CD14-positive monocyte (primary cell): ENCODE results near the gene LRRC42. TPM values are rescaled to one million over a fixed set of nuclear protein-coding genes. Genes with fewer than 3 reads are reported as not detected.

ENCODE experiments used
- DNase-seq, 3 donors: peaks; one replicate each; pipeline ENCODE4 v3.0.0-alpha.2; 2011 to 2022
- H2AFZ ChIP-seq: 2 replicates; pipeline ENCODE4 v1.6.0; 2012; ENCODE audit warnings: mild to moderate bottlenecking, low read depth, low read length, inconsistent platforms; ENCODE audit not compliant: insufficient read depth, poor library complexity, severe bottlenecking
- H3K27ac ChIP-seq, 2 donors: 1 replicate in 1 of 2; 2 replicates in 1 of 2; pipeline ENCODE4 v1.5.1; 2012 to 2013; ENCODE audit warnings: low read length in 2 of 2, control low read depth in 1 of 2, inconsistent platforms in 1 of 2, low read depth in 1 of 2, mild to moderate bottlenecking in 1 of 2
- H3K27me3 ChIP-seq, 2 donors: one replicate each; pipeline versions ENCODE4 v1.6.0 to v1.6.1; 2011 to 2013; ENCODE audit warnings: low read length in 2 of 2; ENCODE audit not compliant: control insufficient read depth in 2 of 2, insufficient read depth in 2 of 2
- H3K36me3 ChIP-seq, 2 donors: replicated peaks in 1 of 2; 1 replicate in 1 of 2; 2 replicates in 1 of 2; pipeline versions ENCODE4 v1.5.1 to v1.6.1; 2012 to 2013; ENCODE audit warnings: low read length in 2 of 2, control low read depth in 1 of 2, inconsistent platforms in 1 of 2, mild to moderate bottlenecking in 1 of 2; ENCODE audit not compliant: insufficient read depth in 2 of 2, control insufficient read depth in 1 of 2
- H3K4me1 ChIP-seq, 2 donors: 1 replicate in 1 of 2; 2 replicates in 1 of 2; pipeline versions ENCODE4 v1.5.1 to v1.6.1; 2012 to 2013; ENCODE audit warnings: low read length in 2 of 2, control low read depth in 1 of 2, inconsistent platforms in 1 of 2, mild to moderate bottlenecking in 1 of 2, moderate library complexity in 1 of 2; ENCODE audit not compliant: insufficient read depth in 2 of 2, control insufficient read depth in 1 of 2
- H3K4me2 ChIP-seq: replicated peaks from 2 replicates; pipeline ENCODE3; 2012; ENCODE audit warnings: low read length, moderate library complexity, mild to moderate bottlenecking; ENCODE audit not compliant: poor library complexity, severe bottlenecking; ENCODE audit errors: extremely low read depth
- H3K4me3 ChIP-seq, 3 experiments: fragments of 200-600 bp in 1 of 3; sonication (generic) in 1 of 3; replicated peaks in 1 of 3; 1 replicate in 2 of 3; 2 replicates in 1 of 3; pipeline ENCODE4 v1.5.1; 2011 to 2013; ENCODE audit warnings: low read length in 3 of 3, mild to moderate bottlenecking in 3 of 3, control low read depth in 2 of 3, low read depth in 2 of 3, inconsistent platforms in 1 of 3, moderate library complexity in 1 of 3
- H3K79me2 ChIP-seq: 2 replicates; pipeline ENCODE4 v1.6.0; 2012; ENCODE audit warnings: mild to moderate bottlenecking, control low read depth, inconsistent platforms, low read length, moderate library complexity; ENCODE audit not compliant: insufficient read depth
- H3K9ac ChIP-seq: 2 replicates; pipeline ENCODE4 v1.6.0; 2017; ENCODE audit warnings: low read length, mild to moderate bottlenecking; ENCODE audit not compliant: insufficient read depth, poor library complexity, severe bottlenecking
- H3K9me3 ChIP-seq, 2 donors: replicated peaks in 1 of 2; 1 replicate in 1 of 2; 2 replicates in 1 of 2; pipeline versions ENCODE4 v1.5.1 to v1.6.1; 2012 to 2013; ENCODE audit warnings: low read length in 2 of 2, control low read depth in 1 of 2; ENCODE audit not compliant: control insufficient read depth in 1 of 2, insufficient read depth in 1 of 2
- H4K20me1 ChIP-seq: 2 replicates; pipeline ENCODE4 v1.6.0; 2012; ENCODE audit warnings: mild to moderate bottlenecking, low read length, control low read depth, moderate library complexity; ENCODE audit not compliant: insufficient read depth
- H3K27ac Mint-ChIP-seq, 7 donors: one replicate each; pipeline ENCODE4 v1.8.0; 2020; ENCODE audit warnings: mild to moderate bottlenecking in 7 of 7, mixed read lengths in 7 of 7, moderate library complexity in 6 of 7, inconsistent platforms in 2 of 7
- H3K27me3 Mint-ChIP-seq, 3 donors: one replicate each; pipeline ENCODE4 v1.8.0; 2021 to 2022; ENCODE audit warnings: low read depth in 3 of 3, mild to moderate bottlenecking in 3 of 3, mixed read lengths in 3 of 3, moderate library complexity in 3 of 3, inconsistent platforms in 1 of 3
- H3K36me3 Mint-ChIP-seq, 2 donors: one replicate each; pipeline ENCODE4 v1.8.0; 2020; ENCODE audit warnings: mixed read lengths in 2 of 2, inconsistent platforms in 1 of 2, mild to moderate bottlenecking in 1 of 2
- H3K4me1 Mint-ChIP-seq: one replicate; pipeline ENCODE4 v1.8.0; 2020; ENCODE audit warnings: mild to moderate bottlenecking, mixed read lengths
- H3K4me3 Mint-ChIP-seq, 2 donors: one replicate each; pipeline ENCODE4 v1.8.0; 2020; ENCODE audit warnings: mild to moderate bottlenecking in 2 of 2, mixed read lengths in 2 of 2, moderate library complexity in 1 of 2
- H3K9me3 Mint-ChIP-seq, 7 donors: one replicate each; pipeline ENCODE4 v1.8.0; 2020 to 2022; ENCODE audit warnings: mixed read lengths in 7 of 7, mild to moderate bottlenecking in 6 of 7, moderate library complexity in 6 of 7, inconsistent platforms in 2 of 7
- CTCF ChIP-seq: fragments of 200-600 bp; IDR thresholded peaks from one replicate; pipeline ENCODE4 v1.8.0; 2022; ENCODE audit warnings: antibody characterized with exemption, mild to moderate bottlenecking
- WGBS: methylation state at CpG from one replicate; pipeline ENCODE4 v1.1.5; 2013; ENCODE audit warnings: missing lambda C conversion rate; ENCODE audit not compliant: insufficient coverage; 5-methylcytosine and 5-hydroxymethylcytosine counted together
- intact Hi-C, 2 donors: fragments of 100-400 bp; cut with micrococcal nuclease; formaldehyde crosslinking; loops; one replicate each; pipeline versions ENCODE4 v1.15.0 to v1.15.1; 2023
- polyA plus RNA-seq, 3 donors: library from polyadenylated mRNA; depleted of rRNA in 1 of 3; unstranded in 2 of 3; stranded (reverse) in 1 of 3; fragments of 300-500 nt in 2 of 3; fragments of >200 nt in 1 of 3; fragmentation: Illumina TruSeq in 2 of 3; gene quantifications; 1 replicate in 2 of 3; 2 replicates in 1 of 3; pipeline ENCODE4 v1.2.3, GENCODE V29; 2012 to 2021

Gene LRRC42
- polyA plus RNA-seq, 3 donors, result 5.6 to 7.3 (median 7.3) TPM

GRCh38 chr1:53902235-53903138 lies 43.7 kb upstream of the LRRC42 start:
- peak overlapping the region in 1 of 7 donors; percentile 65 for H3K27ac Mint-ChIP-seq
- no peaks in the 10 kb centered on the region for H3K27me3 Mint-ChIP-seq

GRCh38 chr1:53905509-53905908 lies 40.6 kb upstream of the LRRC42 start:
- Histone ChIP-seq H3K9me3 (no peaks in the 10 kb centered on the region), H3K79me2 (no peaks in the 10 kb centered on the region), H4K20me1 (no peaks in the 10 kb centered on the region), H3K4me2 (no peak overlapping the region), H3K4me1 (no peaks in the 10 kb centered on the region), H2AFZ (no peak overlapping the region), H3K36me3 (peaks cover 0 to 6% of the 10 kb centered on the region in 2 donors), H3K9ac (no peak overlapping the region), H3K27ac (peak overlapping the region in 1 of 2 donors; percentile 31), H3K27me3 (no peaks in the 10 kb centered on the region), H3K4me3 (no peak overlapping the region)
- peaks cover 2 to 6% of the 10 kb centered on the region in 2 donors for H3K36me3 Mint-ChIP-seq
- H3K4me1 Mint-ChIP-seq, result peaks cover 1% of the 10 kb centered on the region
- no peak for TF ChIP-seq CTCF
- no peaks in the 10 kb centered on the region for H3K27me3 Mint-ChIP-seq
- intact Hi-C loops, result no loop called here
- no peak overlapping the region for H3K4me3 Mint-ChIP-seq
- peaks cover 0 to 3% (median 0%) of the 10 kb centered on the region in 7 donors for H3K9me3 Mint-ChIP-seq
- 100% methylated on average over 7 of the region's 8 CpGs for WGBS
- no peak overlapping the region for H3K27ac Mint-ChIP-seq
- no peak for DNase-seq

More at GRCh38 chr1:53902235-53903138, 43.7 kb upstream of the LRRC42 start:
- no peak for DNase-seq
- no peaks in the 10 kb centered on the region for H3K4me1 ChIP-seq
- no peaks in the 10 kb centered on the region for H3K79me2 ChIP-seq
- 92% methylated on average over 4 of the region's 7 CpGs for WGBS
- TF ChIP-seq CTCF, result no peak
- Mint-ChIP-seq H3K9me3 (no peaks in the 10 kb centered on the region), H3K4me1 (peaks cover 1% of the 10 kb centered on the region), H3K36me3 (peaks cover 2 to 4% of the 10 kb centered on the region in 2 donors), H3K4me3 (no peak overlapping the region)
- no peak overlapping the region for H2AFZ ChIP-seq
- H3K4me3 ChIP-seq, result no peak overlapping the region
- no peak overlapping the region for H3K27ac ChIP-seq
- no peaks in the 10 kb centered on the region for H3K9me3 ChIP-seq
- H3K9ac ChIP-seq, result no peak overlapping the region
- intact Hi-C loops, result no loop called here
- H3K4me2 ChIP-seq, result no peak overlapping the region
- peaks cover 0 to 6% of the 10 kb centered on the region in 2 donors for H3K36me3 ChIP-seq
- no peaks in the 10 kb centered on the region for H3K27me3 ChIP-seq
- H4K20me1 ChIP-seq, result no peaks in the 10 kb centered on the region
